ENCODE data around the gene CIZ1. TPM values are rescaled to one million over a fixed set of nuclear protein-coding genes. Genes with fewer than 3 reads are reported as not detected.
A peak's percentile ranks its signal among the peaks of the same experiment; 100 is the strongest.

The CIZ1 gene
- total and polyA plus RNA-seq, 2 of the 13 experiments (the other 11 are each of a cell fraction or from before 2014, with no cell fraction given), result 30.6 to 50.3 TPM

DNA sequence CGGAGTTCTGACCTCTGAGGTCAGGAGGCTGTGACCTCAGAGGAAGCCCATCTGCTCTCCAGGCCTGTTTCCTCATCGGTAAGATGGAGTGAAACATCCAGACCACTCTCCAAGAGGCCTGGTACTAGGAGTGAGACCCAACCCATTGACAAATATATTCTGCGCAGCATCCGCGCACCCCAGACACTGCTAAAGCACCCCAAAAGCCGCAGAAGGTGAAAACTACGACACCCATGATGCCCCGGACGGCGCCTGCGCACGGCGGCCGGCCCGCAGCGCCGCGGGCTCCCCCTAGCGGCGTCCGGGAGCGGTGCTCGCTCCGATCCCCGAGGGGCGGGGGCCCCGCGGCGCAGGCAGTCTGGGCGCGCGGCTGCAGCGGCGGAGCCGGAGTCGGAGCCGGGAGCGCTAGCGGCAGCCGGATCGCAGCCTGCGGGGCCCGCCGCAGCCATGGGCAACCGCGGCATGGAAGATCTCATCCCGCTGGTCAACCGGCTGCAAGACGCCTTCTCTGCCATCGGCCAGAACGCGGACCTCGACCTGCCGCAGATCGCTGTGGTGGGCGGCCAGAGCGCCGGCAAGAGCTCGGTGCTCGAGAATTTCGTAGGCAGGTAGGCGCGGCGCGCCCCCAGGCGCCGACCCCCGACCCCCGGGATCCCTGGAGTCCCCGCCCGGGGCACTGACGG, 11.8 kb upstream of the CIZ1 start, which contains the start of gene DNM1 (continued):
- TF ChIP-seq, protein P1, sequence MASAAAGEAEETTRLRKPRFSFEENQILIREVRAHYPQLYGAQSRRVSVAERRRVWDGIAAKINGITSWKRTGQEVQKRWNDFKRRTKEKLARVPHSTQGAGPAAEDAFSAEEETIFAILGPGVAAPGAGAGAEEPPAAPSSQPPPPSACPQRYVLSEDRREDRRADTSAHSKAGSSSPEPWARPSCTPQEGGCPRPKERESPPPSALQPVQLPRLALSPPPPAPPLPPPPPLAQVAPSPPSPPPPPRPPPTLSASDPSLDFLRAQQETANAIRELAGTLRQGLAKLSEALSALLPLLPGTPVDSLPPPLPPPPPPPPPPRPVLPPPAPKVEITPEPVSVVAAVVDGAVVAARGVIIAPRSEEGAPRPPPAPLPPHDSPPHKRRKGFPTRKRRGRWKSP (CRISPR knock-in tag; IDR thresholded peaks at IDR 0.05), result no peak
- TF ChIP-seq XRCC5 (optimal IDR thresholded peaks at IDR 0.05; ENCODE audit: low read length) (peak; percentile 63), ZNF605 (CRISPR knock-in tag; IDR thresholded peaks at IDR 0.05) (no peak), ZNF558 (CRISPR knock-in tag; IDR thresholded peaks at IDR 0.05; ENCODE audit: borderline replicate concordance) (no peak), ZNF614 (CRISPR knock-in tag; IDR thresholded peaks at IDR 0.05; ENCODE audit: borderline replicate concordance) (no peak), CHD2 (IDR thresholded peaks at IDR 0.05; ENCODE audit: low read depth, low read length) (no peak), HOXA7 (CRISPR knock-in tag; IDR thresholded peaks at IDR 0.05) (no peak), RFXANK (CRISPR knock-in tag; IDR thresholded peaks at IDR 0.05) (no peak), SP5 (CRISPR knock-in tag; IDR thresholded peaks at IDR 0.05; ENCODE audit: borderline replicate concordance, low read depth) (no peak), ZNF33A (CRISPR knock-in tag; IDR thresholded peaks at IDR 0.05; ENCODE audit: borderline replicate concordance) (no peak), EZH2 (conservative IDR thresholded peaks at IDR 0.05; ENCODE audit: low read depth, low read length) (no peak), ATF1 (CRISPR knock-in tag; IDR thresholded peaks at IDR 0.05) (no peak), ZNF816 (CRISPR knock-in tag; IDR thresholded peaks at IDR 0.05; ENCODE audit: borderline replicate concordance) (no peak), TRIM24 (CRISPR knock-in tag; IDR thresholded peaks at IDR 0.05) (no peak)
- TF ChIP-seq, protein P2, sequence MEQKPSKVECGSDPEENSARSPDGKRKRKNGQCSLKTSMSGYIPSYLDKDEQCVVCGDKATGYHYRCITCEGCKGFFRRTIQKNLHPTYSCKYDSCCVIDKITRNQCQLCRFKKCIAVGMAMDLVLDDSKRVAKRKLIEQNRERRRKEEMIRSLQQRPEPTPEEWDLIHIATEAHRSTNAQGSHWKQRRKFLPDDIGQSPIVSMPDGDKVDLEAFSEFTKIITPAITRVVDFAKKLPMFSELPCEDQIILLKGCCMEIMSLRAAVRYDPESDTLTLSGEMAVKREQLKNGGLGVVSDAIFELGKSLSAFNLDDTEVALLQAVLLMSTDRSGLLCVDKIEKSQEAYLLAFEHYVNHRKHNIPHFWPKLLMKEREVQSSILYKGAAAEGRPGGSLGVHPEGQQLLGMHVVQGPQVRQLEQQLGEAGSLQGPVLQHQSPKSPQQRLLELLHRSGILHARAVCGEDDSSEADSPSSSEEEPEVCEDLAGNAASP (CRISPR knock-in tag; IDR thresholded peaks at IDR 0.05; ENCODE audit: borderline replicate concordance), result no peak
- TF ChIP-seq, protein P3, sequence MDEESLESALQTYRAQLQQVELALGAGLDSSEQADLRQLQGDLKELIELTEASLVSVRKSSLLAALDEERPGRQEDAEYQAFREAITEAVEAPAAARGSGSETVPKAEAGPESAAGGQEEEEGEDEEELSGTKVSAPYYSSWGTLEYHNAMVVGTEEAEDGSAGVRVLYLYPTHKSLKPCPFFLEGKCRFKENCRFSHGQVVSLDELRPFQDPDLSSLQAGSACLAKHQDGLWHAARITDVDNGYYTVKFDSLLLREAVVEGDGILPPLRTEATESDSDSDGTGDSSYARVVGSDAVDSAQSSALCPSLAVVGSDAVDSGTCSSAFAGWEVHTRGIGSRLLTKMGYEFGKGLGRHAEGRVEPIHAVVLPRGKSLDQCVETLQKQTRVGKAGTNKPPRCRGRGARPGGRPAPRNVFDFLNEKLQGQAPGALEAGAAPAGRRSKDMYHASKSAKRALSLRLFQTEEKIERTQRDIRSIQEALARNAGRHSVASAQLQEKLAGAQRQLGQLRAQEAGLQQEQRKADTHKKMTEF (CRISPR knock-in tag; IDR thresholded peaks at IDR 0.05), result 0 out of 2 replicates have a peak, but pooled peaks have one; percentile 5
- TF ChIP-seq, protein P4, sequence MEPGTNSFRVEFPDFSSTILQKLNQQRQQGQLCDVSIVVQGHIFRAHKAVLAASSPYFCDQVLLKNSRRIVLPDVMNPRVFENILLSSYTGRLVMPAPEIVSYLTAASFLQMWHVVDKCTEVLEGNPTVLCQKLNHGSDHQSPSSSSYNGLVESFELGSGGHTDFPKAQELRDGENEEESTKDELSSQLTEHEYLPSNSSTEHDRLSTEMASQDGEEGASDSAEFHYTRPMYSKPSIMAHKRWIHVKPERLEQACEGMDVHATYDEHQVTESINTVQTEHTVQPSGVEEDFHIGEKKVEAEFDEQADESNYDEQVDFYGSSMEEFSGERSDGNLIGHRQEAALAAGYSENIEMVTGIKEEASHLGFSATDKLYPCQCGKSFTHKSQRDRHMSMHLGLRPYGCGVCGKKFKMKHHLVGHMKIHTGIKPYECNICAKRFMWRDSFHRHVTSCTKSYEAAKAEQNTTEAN (CRISPR knock-in tag; conservative IDR thresholded peaks at IDR 0.05), result no peak
- TF ChIP-seq, protein P5, sequence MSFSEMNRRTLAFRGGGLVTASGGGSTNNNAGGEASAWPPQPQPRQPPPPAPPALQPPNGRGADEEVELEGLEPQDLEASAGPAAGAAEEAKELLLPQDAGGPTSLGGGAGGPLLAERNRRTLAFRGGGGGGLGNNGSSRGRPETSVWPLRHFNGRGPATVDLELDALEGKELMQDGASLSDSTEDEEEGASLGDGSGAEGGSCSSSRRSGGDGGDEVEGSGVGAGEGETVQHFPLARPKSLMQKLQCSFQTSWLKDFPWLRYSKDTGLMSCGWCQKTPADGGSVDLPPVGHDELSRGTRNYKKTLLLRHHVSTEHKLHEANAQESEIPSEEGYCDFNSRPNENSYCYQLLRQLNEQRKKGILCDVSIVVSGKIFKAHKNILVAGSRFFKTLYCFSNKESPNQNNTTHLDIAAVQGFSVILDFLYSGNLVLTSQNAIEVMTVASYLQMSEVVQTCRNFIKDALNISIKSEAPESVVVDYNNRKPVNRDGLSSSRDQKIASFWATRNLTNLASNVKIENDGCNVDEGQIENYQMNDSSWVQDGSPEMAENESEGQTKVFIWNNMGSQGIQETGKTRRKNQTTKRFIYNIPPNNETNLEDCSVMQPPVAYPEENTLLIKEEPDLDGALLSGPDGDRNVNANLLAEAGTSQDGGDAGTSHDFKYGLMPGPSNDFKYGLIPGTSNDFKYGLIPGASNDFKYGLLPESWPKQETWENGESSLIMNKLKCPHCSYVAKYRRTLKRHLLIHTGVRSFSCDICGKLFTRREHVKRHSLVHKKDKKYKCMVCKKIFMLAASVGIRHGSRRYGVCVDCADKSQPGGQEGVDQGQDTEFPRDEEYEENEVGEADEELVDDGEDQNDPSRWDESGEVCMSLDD (CRISPR knock-in tag; IDR thresholded peaks at IDR 0.05; ENCODE audit: borderline replicate concordance), result no peak; the same call in 1 of the 2 replicates
- TF ChIP-seq, protein P6, sequence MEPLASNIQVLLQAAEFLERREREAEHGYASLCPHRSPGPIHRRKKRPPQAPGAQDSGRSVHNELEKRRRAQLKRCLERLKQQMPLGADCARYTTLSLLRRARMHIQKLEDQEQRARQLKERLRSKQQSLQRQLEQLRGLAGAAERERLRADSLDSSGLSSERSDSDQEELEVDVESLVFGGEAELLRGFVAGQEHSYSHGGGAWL (CRISPR knock-in tag; IDR thresholded peaks at IDR 0.05), result no peak
- TF ChIP-seq, protein P7, sequence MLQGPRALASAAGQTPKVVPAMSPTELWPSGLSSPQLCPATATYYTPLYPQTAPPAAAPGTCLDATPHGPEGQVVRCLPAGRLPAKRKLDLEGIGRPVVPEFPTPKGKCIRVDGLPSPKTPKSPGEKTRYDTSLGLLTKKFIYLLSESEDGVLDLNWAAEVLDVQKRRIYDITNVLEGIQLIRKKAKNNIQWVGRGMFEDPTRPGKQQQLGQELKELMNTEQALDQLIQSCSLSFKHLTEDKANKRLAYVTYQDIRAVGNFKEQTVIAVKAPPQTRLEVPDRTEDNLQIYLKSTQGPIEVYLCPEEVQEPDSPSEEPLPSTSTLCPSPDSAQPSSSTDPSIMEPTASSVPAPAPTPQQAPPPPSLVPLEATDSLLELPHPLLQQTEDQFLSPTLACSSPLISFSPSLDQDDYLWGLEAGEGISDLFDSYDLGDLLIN (CRISPR knock-in tag; IDR thresholded peaks at IDR 0.05; ENCODE audit: borderline replicate concordance), result no peak

All from HepG2 (cell line).